Activated CD4-positive, alpha-beta T cell treated with anti-CD3 and anti-CD28 coated beads, Interleukin-2, amount 10 ng/mL, durations not matched to agents 7 days and 5 days (primary cell): Measurements from ENCODE around the gene SLC38A3. TPM values are rescaled to one million over a fixed set of nuclear protein-coding genes. Genes with fewer than 3 reads are reported as not detected.

ENCODE experiments used
- CTCF ChIA-PET: fragments of 350-600 bp; sonication (Branson Sonifier 250); formaldehyde crosslinking; loops from one replicate; lab custom pipeline; 2021; ENCODE audit warnings: antibody characterized with exemption; lab: Charles Lee
- POLR2A ChIA-PET: fragments of 350-600 bp; sonication (Branson Sonifier 250); formaldehyde crosslinking; loops from one replicate; lab custom pipeline; 2021; ENCODE audit warnings: antibody characterized with exemption; lab: Charles Lee
- DNase-seq: peaks from one replicate; pipeline ENCODE4 v3.0.0-alpha.2; 2020
- H3K27ac Mint-ChIP-seq: one replicate; pipeline ENCODE4 v1.8.0; 2021; ENCODE audit warnings: mild to moderate bottlenecking, moderate library complexity, mixed read lengths
- H3K27me3 Mint-ChIP-seq: one replicate; pipeline ENCODE4 v1.8.0; 2021; ENCODE audit warnings: mixed read lengths
- H3K36me3 Mint-ChIP-seq: one replicate; pipeline ENCODE4 v1.8.0; 2021; ENCODE audit warnings: low read depth, mixed read lengths
- H3K4me1 Mint-ChIP-seq: one replicate; pipeline ENCODE4 v1.8.0; 2021; ENCODE audit warnings: mixed read lengths
- H3K4me3 Mint-ChIP-seq: one replicate; pipeline ENCODE4 v1.8.0; 2021; ENCODE audit warnings: mild to moderate bottlenecking, moderate library complexity, mixed read lengths
- H3K9me3 Mint-ChIP-seq: one replicate; pipeline ENCODE4 v1.8.0; 2021; ENCODE audit warnings: mixed read lengths
- total RNA-seq, 2 experiments: library from RNA; stranded (reverse); gene quantifications; one replicate each; pipeline ENCODE4 v1.2.3, GENCODE V29; 2021

The SLC38A3 gene
- total RNA-seq, 2 experiments from 2014 or later = not detected

DNA sequence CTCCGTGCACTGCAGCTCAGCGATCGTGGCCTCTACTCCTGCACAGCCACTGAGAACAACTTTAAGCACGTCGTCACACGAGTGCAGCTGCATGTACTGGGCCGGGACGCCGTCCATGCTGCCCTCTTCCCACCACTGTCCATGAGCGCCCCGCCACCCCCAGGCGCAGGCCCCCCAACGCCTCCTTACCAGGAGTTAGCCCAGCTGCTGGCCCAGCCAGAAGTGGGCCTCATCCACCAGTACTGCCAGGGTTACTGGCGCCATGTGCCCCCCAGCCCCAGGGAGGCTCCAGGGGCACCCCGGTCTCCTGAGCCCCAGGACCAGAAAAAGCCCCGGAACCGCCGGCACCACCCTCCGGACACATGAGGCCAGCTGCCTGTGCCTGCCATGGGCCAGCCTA, 17.3 kb upstream of the SLC38A3 start:
- ChIA-PET POLR2A (no interaction called here), CTCF (interaction anchor here (1.6 kb wide), 1 partner anchor 37 kb away, joined by 4 read pairs; no protein-coding TSS in a partner anchor)
- no peaks in the 10 kb centered on the region for H3K9me3 Mint-ChIP-seq
- no peak for DNase-seq
- no peaks in the 10 kb centered on the region for H3K36me3 Mint-ChIP-seq
- no peaks in the 10 kb centered on the region for H3K27me3 Mint-ChIP-seq
- H3K4me1 Mint-ChIP-seq = peaks cover 2% of the 10 kb centered on the region
- no peak overlapping the region for H3K4me3 Mint-ChIP-seq
- H3K27ac Mint-ChIP-seq = no peak overlapping the region

DNA sequence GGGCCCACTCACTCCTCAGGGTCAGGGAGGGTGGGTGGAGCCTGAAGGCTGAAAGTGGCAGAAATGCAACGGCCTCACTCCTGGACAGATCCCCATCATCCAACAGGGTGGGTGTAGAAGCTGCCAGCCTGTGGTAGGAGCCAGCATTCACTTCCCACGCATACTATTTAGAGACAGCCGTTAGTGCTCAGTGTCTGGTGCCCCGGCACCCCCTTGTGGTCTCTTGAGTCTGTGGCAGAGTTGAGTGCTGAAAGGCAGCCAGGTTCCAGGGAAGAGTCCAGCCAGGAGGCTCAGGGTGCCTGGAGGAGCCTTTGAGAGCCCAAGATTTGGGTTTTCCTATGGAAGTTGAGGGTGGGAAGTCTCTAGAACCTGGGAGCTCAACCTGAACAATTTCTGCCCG, 15.8 kb upstream of the SLC38A3 start:
- Mint-ChIP-seq H3K27me3 (no peaks in the 10 kb centered on the region), H3K9me3 (no peaks in the 10 kb centered on the region), H3K4me1 (peaks cover 4% of the 10 kb centered on the region), H3K27ac (no peak overlapping the region), H3K36me3 (no peaks in the 10 kb centered on the region), H3K4me3 (no peak overlapping the region)
- CTCF ChIA-PET = interaction anchor here (0.6 to 1.6 kb wide), 5 partner anchors 8 to 86 kb away, joined by 3 to 4 read pairs (median 3); no protein-coding TSS in a partner anchor
- POLR2A ChIA-PET = no interaction called here
- peak; percentile 55 for DNase-seq

DNA sequence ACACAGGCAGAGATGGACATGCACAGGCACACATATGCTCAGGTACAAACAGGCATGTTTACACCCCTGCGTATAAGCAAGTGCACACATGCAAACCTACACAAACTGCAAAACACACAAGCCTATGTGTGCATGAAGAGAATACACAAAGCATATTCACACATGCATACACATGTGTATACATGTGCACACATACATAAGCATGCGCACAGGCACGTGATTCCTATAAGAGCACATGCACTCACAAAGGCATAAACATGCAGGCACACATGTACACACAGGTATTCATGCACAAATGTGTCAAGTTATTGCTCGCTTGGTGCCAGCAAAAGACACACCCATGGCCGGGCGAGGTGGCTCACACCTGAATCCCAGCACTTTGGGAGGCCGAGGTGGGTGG, 15.1 kb upstream of the SLC38A3 start:
- CTCF ChIA-PET = interaction anchor here (0.6 to 2.5 kb wide), 5 partner anchors 9 to 85 kb away, joined by 3 to 9 read pairs (median 3); no protein-coding TSS in a partner anchor
- no peaks in the 10 kb centered on the region for H3K36me3 Mint-ChIP-seq

DNA sequence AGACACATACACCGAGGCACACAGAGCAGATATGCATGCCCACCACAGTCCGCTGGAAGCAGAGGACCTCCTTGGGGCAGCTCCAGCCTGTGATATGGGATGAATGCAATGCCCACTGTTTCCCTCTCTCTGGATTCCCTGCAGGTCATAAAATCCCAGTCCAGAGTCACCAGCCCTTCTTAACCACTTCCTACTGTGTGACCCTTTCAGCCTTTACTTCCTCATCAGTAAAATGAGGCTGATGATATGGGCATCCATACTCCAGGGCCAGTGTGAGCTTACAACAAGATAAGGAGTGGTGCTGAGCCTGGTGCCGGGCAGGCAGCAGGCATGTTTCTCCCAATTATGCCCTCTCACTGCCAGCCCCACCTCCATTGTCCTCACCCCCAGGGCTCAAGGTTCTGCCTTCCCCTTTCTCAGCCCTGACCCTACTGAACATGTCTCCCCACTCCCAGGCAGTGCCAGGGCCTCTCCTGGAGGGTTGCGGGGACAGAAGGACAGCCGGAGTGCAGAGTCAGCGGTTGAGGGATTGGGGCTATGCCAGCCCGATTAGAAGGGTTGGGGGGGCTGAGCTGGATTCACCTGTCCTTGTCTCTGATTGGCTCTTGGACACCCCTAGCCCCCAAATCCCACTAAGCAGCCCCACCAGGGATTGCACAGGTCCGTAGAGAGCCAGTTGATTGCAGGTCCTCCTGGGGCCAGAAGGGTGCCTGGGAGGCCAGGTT, 14.0 kb upstream of the SLC38A3 start, which contains the start of gene GNAT1:
TSS of gene GNAT1 (plus strand) at position 675 of the 725 bp plus-strand sequence. CDS start 116 bp downstream, outside the sequence.
- H3K9me3 Mint-ChIP-seq = no peaks in the 10 kb centered on the region
- peaks cover 9% of the 10 kb centered on the region for H3K4me1 Mint-ChIP-seq

More for the DNA sequence above, 15.1 kb upstream of the SLC38A3 start:
- Mint-ChIP-seq H3K4me3 (no peak overlapping the region), H3K27me3 (peaks cover 2% of the 10 kb centered on the region), H3K9me3 (no peaks in the 10 kb centered on the region), H3K4me1 (peaks cover 9% of the 10 kb centered on the region), H3K27ac (no peak overlapping the region)
- DNase-seq = no peak
- POLR2A ChIA-PET = no interaction called here

DNA sequence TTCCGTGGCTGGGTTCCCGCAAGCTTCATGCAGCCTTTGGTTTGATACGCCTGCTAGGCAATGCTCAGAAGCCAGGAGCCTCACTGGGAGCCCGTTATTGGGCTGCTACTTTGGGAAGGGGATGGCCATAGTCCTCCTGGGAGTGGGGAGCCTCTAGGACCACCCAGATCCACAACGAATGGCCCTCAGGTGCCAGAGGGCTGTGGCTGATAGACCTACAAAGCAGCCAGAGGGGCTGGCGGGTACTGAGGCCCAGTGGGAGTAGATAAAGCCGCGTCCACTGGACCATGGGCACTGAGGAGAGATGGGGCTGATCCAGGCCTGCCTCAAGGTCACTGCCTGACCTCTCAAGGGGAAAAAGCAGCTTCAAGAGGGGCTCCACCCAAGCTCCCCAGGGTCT, 12.9 kb upstream of the SLC38A3 start:
- H3K4me1 Mint-ChIP-seq = peaks cover 9% of the 10 kb centered on the region
- no peak for DNase-seq
- H3K27ac Mint-ChIP-seq = no peak overlapping the region
- H3K27me3 Mint-ChIP-seq = peaks cover 10% of the 10 kb centered on the region
- CTCF ChIA-PET = interaction anchor here (0.5 to 5.2 kb wide), 9 partner anchors 8 to 1175 kb away, joined by 3 to 175 read pairs (median 4); partner anchors contain the start of gene SLC38A3
- POLR2A ChIA-PET = no interaction called here
- no peaks in the 10 kb centered on the region for H3K36me3 Mint-ChIP-seq
- no peak overlapping the region for H3K4me3 Mint-ChIP-seq
- no peaks in the 10 kb centered on the region for H3K9me3 Mint-ChIP-seq

More for the DNA sequence above, 14.0 kb upstream of the SLC38A3 start, which contains the start of gene GNAT1:
- POLR2A ChIA-PET = no interaction called here
- CTCF ChIA-PET = interaction anchor here (1.1 to 3.7 kb wide), 6 partner anchors 7 to 84 kb away, joined by 3 to 23 read pairs (median 4); partner anchors contain the start of gene SLC38A3
- no peaks in the 10 kb centered on the region for H3K36me3 Mint-ChIP-seq
- H3K4me3 Mint-ChIP-seq = no peak within 1 kb of the TSS
- H3K27me3 Mint-ChIP-seq = peaks cover 2% of the 10 kb centered on the region
- H3K27ac Mint-ChIP-seq = no peak within 1 kb of the TSS
- DNase-seq = no peak

DNA sequence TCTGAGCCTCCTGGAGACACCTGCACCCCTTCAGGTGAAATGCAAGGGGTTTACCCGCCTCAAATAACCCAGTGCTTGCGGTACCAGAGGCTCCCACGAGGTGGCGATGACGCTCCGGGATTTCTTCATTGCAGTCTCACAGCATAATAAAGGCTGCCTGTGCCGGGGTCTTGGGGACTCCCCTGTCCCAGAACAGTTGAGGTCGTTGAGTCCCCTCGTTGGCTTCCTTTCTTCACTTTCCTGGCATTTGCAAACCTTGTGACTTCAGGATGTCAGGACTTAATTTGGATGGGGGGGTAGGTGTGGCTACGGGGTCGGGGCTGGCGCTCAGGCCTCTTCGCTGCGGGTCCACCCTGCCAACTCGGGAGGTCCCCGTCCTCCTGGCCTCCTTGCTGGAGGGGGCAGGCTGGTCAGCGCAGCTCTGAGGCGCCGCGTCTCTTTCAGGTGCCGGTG, 12.4 kb upstream of the SLC38A3 start:
- POLR2A ChIA-PET = no interaction called here
- Mint-ChIP-seq H3K27me3 (peaks cover 14% of the 10 kb centered on the region), H3K36me3 (no peaks in the 10 kb centered on the region), H3K4me1 (peaks cover 9% of the 10 kb centered on the region), H3K9me3 (no peaks in the 10 kb centered on the region), H3K27ac (no peak overlapping the region), H3K4me3 (no peak overlapping the region)
- peak; percentile 86 for DNase-seq
- CTCF ChIA-PET = interaction anchor here (0.5 to 5.2 kb wide), 12 partner anchors 9 to 1174 kb away, joined by 3 to 175 read pairs (median 4); partner anchors contain the start of gene SLC38A3

DNA sequence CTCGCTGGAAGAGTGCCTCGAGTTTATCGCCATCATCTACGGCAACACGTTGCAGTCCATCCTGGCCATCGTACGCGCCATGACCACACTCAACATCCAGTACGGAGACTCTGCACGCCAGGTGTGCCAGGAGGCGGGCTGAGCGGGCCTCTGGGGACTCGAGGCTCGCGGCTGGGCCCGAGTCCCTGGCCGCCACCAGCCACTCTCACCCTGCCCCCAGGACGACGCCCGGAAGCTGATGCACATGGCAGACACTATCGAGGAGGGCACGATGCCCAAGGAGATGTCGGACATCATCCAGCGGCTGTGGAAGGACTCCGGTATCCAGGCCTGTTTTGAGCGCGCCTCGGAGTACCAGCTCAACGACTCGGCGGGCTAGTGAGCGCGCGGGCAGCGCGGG, 11.8 kb upstream of the SLC38A3 start:
- no peak overlapping the region for H3K27ac Mint-ChIP-seq
- ChIA-PET CTCF (interaction anchor here (0.8 to 5.2 kb wide), 9 partner anchors 10 to 98 kb away, joined by 3 to 175 read pairs (median 8); partner anchors contain the start of gene SLC38A3), POLR2A (no interaction called here)
- no peak overlapping the region for H3K4me3 Mint-ChIP-seq
- peaks cover 14% of the 10 kb centered on the region for H3K27me3 Mint-ChIP-seq
- peaks cover 9% of the 10 kb centered on the region for H3K4me1 Mint-ChIP-seq
- H3K36me3 Mint-ChIP-seq = no peaks in the 10 kb centered on the region
- DNase-seq = no peak
- no peaks in the 10 kb centered on the region for H3K9me3 Mint-ChIP-seq

DNA sequence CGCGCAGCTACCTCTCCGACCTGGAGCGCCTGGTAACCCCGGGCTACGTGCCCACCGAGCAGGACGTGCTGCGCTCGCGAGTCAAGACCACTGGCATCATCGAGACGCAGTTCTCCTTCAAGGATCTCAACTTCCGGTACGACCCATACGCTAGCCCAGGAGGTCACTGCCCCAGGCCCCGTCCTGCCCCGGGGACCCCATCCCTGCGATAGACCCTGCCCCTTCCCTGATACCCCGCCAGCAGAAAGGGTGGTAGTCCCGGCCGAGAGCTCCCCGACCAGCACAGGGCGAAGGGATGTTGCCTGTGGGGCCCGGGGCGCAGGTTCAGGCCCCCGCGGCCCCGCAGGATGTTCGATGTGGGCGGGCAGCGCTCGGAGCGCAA, 11.3 kb upstream of the SLC38A3 start:
- Mint-ChIP-seq H3K4me1 (peaks cover 9% of the 10 kb centered on the region), H3K27ac (peak overlapping the region; percentile 46), H3K27me3 (peaks cover 16% of the 10 kb centered on the region), H3K9me3 (no peaks in the 10 kb centered on the region), H3K4me3 (no peak overlapping the region), H3K36me3 (no peaks in the 10 kb centered on the region)
- DNase-seq = no peak
- POLR2A ChIA-PET = no interaction called here
- CTCF ChIA-PET = interaction anchor here (0.8 to 5.2 kb wide), 19 partner anchors 10 to 154 kb away, joined by 3 to 175 read pairs (median 6); partner anchors contain the start of genes GNAI2, LSMEM2 and SLC38A3

DNA sequence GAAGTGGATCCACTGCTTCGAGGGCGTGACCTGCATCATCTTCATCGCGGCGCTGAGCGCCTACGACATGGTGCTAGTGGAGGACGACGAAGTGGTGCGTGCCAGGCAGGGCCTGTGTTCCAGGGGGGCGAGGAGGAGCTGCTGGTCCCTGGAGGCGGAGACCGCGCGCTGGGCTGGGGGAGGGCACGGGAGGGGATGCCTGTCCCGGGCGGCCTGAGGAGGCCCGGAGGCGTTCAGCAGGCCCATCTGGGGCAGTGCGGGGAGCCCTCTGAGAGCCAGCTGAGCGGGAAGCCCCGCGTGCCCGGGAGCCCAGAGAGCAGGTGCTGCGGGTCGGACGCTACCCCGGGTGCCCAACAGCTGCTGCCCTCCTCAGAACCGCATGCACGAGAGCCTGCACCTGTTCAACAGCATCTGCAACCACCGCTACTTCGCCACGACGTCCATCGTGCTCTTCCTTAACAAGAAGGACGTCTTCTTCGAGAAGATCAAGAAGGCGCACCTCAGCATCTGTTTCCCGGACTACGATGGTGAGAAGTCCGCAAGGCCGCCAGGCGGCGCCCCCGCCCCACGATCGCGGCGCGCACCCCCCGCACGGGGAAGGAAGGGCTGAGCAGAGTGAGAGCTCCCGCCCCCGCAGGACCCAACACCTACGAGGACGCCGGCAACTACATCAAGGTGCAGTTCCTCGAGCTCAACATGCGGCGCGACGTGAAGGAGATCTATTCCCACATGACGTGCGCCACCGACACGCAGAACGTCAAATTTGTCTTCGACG, 10.8 kb upstream of the SLC38A3 start:
- peak overlapping the region; percentile 30 for H3K4me3 Mint-ChIP-seq
- H3K27me3 Mint-ChIP-seq = peaks cover 18% of the 10 kb centered on the region
- peak overlapping the region; percentile 50 for H3K27ac Mint-ChIP-seq
- POLR2A ChIA-PET = interaction anchor here (0.6 kb wide), 1 partner anchor 80 kb away, joined by 3 read pairs; no protein-coding TSS in a partner anchor
- H3K9me3 Mint-ChIP-seq = no peaks in the 10 kb centered on the region
- CTCF ChIA-PET = interaction anchor here (0.8 to 5.2 kb wide), 29 partner anchors 10 to 153 kb away, joined by 3 to 175 read pairs (median 4); partner anchors contain the start of genes GNAI2, HYAL3, IFRD2 and LSMEM2
- peaks cover 9% of the 10 kb centered on the region for H3K4me1 Mint-ChIP-seq
- no peaks in the 10 kb centered on the region for H3K36me3 Mint-ChIP-seq
- DNase-seq = peak; percentile 80

DNA sequence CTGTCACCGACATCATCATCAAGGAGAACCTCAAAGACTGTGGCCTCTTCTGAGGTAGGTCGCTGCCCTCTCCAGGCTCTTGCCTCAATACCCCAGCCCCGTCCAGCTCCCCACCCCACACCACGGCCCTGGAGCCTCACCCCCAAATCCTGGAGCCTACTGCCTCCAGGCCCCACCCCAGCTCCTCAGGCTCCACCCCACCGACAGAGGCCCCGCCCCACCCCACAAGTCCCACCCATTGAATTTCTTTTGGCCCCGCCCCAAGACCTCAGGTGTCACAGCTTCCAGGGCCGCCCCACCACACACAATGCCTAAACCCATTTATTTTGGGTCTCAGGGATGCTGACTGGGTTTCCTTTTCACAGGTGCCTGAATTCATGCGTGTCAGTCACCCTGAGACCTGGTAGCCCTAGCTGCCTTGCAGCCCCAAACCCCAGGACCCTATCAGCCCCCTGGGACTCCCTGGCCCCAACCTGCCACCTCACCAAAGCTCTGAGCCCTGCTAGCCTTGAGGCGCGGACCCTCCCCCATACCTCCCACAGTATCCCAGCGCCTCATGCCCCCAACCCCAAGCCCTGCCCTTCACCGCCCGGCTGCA, 10.1 kb upstream of the SLC38A3 start:
- Mint-ChIP-seq H3K9me3 (no peaks in the 10 kb centered on the region), H3K4me1 (peaks cover 9% of the 10 kb centered on the region), H3K4me3 (peak overlapping the region; percentile 30), H3K36me3 (no peaks in the 10 kb centered on the region), H3K27me3 (peaks cover 19% of the 10 kb centered on the region), H3K27ac (peak overlapping the region; percentile 50)
- no peak for DNase-seq
- ChIA-PET POLR2A (no interaction called here), CTCF (interaction anchor here (0.8 to 5.2 kb wide), 27 partner anchors 9 to 153 kb away, joined by 3 to 175 read pairs (median 5); partner anchors contain the start of genes GNAI2, HYAL3, IFRD2 and LSMEM2)

DNA sequence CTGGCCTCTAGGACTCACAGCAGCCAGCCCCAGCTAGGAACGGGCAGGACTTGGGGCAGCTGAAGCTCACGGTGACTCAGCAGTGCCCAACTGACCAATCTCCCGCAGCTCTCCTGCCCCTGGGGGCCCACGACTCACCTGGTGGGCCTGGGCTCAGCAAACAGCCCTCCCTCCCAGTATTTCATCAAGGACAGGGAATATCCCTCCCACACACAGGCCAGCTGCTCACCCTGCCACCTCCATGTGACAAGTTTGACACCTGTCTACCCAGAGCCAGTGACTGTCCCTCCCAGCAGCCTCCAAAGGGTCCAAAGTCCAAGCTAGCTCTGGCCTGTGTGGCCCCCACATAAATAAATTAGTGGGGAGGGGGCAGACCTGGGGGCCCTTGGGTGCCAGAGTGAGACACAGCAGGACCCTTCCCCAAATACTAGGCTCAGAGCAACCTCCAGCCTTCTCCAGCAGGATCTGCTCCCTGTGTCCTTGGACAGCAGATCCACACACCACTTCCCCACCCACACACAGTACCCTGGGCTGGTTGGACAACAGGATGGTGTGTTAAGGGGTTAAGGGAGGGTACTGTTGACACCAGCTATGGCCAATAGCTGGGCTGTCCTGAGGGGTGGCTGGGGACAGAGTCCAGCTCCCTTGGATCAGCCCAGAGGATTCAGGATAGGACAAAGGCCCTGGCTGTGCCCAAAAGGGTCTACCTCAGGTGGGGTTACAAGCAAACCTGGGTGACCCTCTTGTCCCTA, 9.4 kb upstream of the SLC38A3 start:
- CTCF ChIA-PET = interaction anchor here (0.9 to 5.2 kb wide), 13 partner anchors 8 to 97 kb away, joined by 3 to 175 read pairs (median 4); partner anchors contain the start of genes GNAI2, IFRD2 and SLC38A3
- POLR2A ChIA-PET = interaction anchor here (0.5 kb wide), 1 partner anchor 77 kb away, joined by 6 read pairs; no protein-coding TSS in a partner anchor
- Mint-ChIP-seq H3K36me3 (no peaks in the 10 kb centered on the region), H3K4me1 (peaks cover 9% of the 10 kb centered on the region), H3K9me3 (no peaks in the 10 kb centered on the region), H3K27me3 (peaks cover 19% of the 10 kb centered on the region), H3K4me3 (no peak overlapping the region), H3K27ac (no peak overlapping the region)
- no peak for DNase-seq
